ENCODE data around the gene CYSTM1.
"Not testable (repeated sequence)": the region's sequence is repeated elsewhere in the genome, so short reads cannot be mapped to it uniquely, and the experiment has no call there.

CYSTM1 gene

GRCh38 chr5:140147460-140147859 lies 27.5 kb upstream of the CYSTM1 start:
- peaks cover 37% of the 10 kb centered on the region for H4K20me1 ChIP-seq
- no peak overlapping the region for H3K9ac ChIP-seq
- H3K27ac ChIP-seq, result no peak overlapping the region
- H3K27me3 ChIP-seq, result peaks cover 40% of the 10 kb centered on the region
- H3K9me3 ChIP-seq, result no peaks in the 10 kb centered on the region
- no peak overlapping the region for H3K4me3 ChIP-seq
- peaks cover 52% of the 10 kb centered on the region for H3K4me1 ChIP-seq
- no peaks in the 10 kb centered on the region for H3K36me3 ChIP-seq
- H3K4me2 ChIP-seq, result no peak overlapping the region
- TF ChIP-seq Cebpa-rat (IDR thresholded peaks at IDR 0.05), result no peak

DNA sequence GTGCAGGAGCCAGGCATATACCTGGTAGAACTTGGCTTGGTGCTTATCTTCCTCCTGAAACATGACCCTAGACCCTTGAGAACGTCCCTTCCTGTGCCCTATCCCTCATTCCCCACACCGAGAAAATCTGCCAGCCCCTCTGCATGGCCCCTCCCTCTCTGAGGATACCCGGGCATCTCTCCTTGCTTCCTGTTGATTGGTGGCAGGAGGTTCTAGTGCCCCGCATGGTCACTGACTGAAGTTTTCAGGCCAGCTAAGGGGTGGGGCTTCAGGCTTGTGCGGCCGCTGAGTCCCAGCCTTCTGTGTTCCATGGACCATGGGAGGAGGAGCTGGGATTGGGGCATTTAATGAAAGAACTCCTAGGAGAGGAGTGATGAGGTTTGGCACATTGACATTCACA lies 26.5 kb upstream of the CYSTM1 start:
- Histone ChIP-seq H3K36me3 (no peaks in the 10 kb centered on the region), H3K9ac (no peak overlapping the region), H3K9me3 (no peaks in the 10 kb centered on the region), H3K4me1 (peaks cover 62% of the 10 kb centered on the region), H3K27me3 (peaks cover 40% of the 10 kb centered on the region), H3K4me3 (no peak overlapping the region), H3K4me2 (no peak overlapping the region), H4K20me1 (peaks cover 35% of the 10 kb centered on the region), H3K27ac (no peak overlapping the region)
- no peak for TF ChIP-seq Cebpa-rat (IDR thresholded peaks at IDR 0.05)

- H3K27me3 ChIP-seq, result peaks cover 36% of the 10 kb centered on the region
- peaks cover 27% of the 10 kb centered on the region for H4K20me1 ChIP-seq
- peaks cover 69% of the 10 kb centered on the region for H3K4me1 ChIP-seq
- TF ChIP-seq Cebpa-rat (IDR thresholded peaks at IDR 0.05), result no peak
- H3K4me2 ChIP-seq, result no peak overlapping the region
- H3K9me3 ChIP-seq, result no peaks in the 10 kb centered on the region
- no peak overlapping the region for H3K9ac ChIP-seq
- no peak overlapping the region for H3K27ac ChIP-seq
- H3K36me3 ChIP-seq, result no peaks in the 10 kb centered on the region
- no peak overlapping the region for H3K4me3 ChIP-seq
These were observed 24.8 kb upstream of the CYSTM1 start for GRCh38 chr5:140150201-140150600.

DNA sequence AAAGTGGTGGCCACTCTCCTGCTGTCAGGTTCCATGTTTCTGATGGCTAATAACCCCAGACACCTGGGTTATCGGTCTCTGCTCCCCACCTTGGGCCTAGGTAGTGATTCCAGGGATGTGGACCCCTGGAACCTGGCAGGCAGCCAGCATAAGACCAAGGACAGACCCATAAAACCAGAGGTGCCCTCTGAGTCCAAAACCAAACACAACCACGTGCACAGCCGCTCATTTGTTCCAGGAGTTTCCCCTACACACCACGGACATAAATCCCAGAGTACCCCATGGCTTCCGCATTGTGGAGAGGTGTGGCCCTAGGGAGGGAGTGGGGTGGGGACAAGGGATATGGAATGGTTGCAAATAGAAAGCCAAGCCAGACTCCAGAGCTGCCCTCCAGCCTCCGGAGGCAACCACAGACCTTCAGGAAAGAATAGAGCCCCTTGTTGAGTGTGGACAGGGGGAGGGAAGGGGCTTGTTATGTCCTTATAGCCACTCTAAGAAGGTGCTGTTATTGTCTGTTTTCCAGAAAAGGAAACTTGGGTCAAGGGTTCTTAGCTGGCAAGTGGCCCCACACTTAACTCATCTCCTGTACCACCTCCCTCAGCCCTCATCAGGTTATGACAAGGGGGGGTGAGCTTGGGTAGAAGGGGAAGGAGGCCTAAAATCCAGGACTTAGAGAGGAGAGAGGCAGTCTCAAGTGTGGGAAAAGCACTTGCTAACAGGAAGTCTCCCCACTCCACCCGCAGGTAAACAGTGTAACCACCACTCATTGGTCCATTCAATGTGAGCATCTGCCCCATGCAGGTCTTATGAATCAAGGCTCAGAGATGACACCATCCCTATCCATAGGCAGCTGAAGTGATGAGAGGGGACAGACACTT lies 23.6 kb upstream of the CYSTM1 start:
- no peak overlapping the region for H3K4me3 ChIP-seq
- TF ChIP-seq Cebpa-rat (IDR thresholded peaks at IDR 0.05), result no peak
- H3K9ac ChIP-seq, result no peak overlapping the region
- H3K9me3 ChIP-seq, result no peaks in the 10 kb centered on the region
- peaks cover 69% of the 10 kb centered on the region for H3K4me1 ChIP-seq
- peaks cover 24% of the 10 kb centered on the region for H3K27me3 ChIP-seq
- peak overlapping the region; percentile 97 for H3K4me2 ChIP-seq
- peaks cover 16% of the 10 kb centered on the region for H4K20me1 ChIP-seq
- H3K36me3 ChIP-seq, result no peaks in the 10 kb centered on the region
- H3K27ac ChIP-seq, result peak overlapping the region; percentile 87; the same call in 1 of the 2 replicates

GRCh38 chr5:140152022-140152999 lies 22.7 kb upstream of the CYSTM1 start:
- Histone ChIP-seq H3K9me3 (no peaks in the 10 kb centered on the region), H3K4me1 (peaks cover 73% of the 10 kb centered on the region), H3K27ac (peak overlapping the region; percentile 87), H3K9ac (peak overlapping the region; percentile 70; the same call in 1 of the 2 replicates), H4K20me1 (0 out of 2 replicates have a peak, but pooled peaks cover 7% of the 10 kb centered on the region), H3K4me3 (peak overlapping the region; percentile 47), H3K4me2 (peak overlapping the region; percentile 97), H3K36me3 (no peaks in the 10 kb centered on the region), H3K27me3 (peaks cover 15% of the 10 kb centered on the region)
- no peak; the same call in 1 of the 2 replicates for TF ChIP-seq Cebpa-rat (IDR thresholded peaks at IDR 0.05)

DNA sequence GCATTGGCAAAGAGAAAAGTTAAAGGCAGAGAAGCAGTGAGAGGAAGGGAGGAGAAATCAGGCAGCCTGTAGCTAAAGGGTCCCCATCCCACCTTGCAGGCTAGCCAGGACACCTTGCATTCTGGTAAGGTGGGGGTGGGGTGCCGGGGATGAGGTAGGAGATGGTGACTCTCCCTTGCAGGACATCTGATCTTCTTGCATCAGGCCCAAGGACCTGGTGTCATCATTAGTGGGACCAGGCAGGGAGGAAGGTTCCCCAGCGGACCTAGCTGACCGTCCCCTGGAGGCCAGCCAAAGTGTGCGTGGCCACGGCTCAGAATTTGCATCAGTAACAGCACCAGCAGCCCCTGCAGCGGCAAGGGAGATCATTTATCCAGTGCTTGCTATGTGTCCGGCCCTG lies 21.7 kb upstream of the CYSTM1 start:
- peak overlapping the region; percentile 42; the same call in 1 of the 2 replicates for H3K9ac ChIP-seq
- TF ChIP-seq Cebpa-rat (IDR thresholded peaks at IDR 0.05), result no peak
- H4K20me1 ChIP-seq, result no peaks in the 10 kb centered on the region
- H3K4me3 ChIP-seq, result peak overlapping the region; percentile 47
- no peaks in the 10 kb centered on the region for H3K36me3 ChIP-seq
- peak overlapping the region; percentile 97 for H3K4me2 ChIP-seq
- H3K27ac ChIP-seq, result peak overlapping the region; percentile 87
- peaks cover 73% of the 10 kb centered on the region for H3K4me1 ChIP-seq
- no peaks in the 10 kb centered on the region for H3K9me3 ChIP-seq
- peaks cover 5% of the 10 kb centered on the region for H3K27me3 ChIP-seq

DNA sequence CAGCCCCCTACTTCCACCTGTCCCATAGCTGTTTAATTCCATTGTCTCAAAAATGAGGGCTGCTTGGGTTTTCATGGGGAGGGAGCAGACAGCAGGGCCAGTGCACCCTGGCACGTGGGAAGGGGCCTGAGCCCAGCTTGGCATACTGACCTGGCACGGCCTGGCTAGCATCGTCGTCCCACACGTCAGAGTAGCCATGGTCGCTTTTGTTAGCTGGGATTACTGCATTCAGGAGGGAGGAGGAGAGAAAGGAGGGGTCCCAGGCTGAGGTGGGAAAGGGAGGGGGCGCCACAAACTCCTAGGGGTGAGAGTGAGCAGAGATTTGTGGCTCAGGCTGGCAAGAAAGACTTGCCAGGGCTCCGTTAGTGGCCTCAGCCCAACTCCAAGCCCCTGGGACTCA lies 21.1 kb upstream of the CYSTM1 start:
- Histone ChIP-seq H3K4me2 (peak overlapping the region; percentile 97), H3K27me3 (no peaks in the 10 kb centered on the region; the same call in 1 of the 2 replicates), H3K9me3 (no peaks in the 10 kb centered on the region), H3K36me3 (no peaks in the 10 kb centered on the region), H4K20me1 (no peaks in the 10 kb centered on the region), H3K9ac (peak overlapping the region; percentile 42; the same call in 1 of the 2 replicates), H3K4me1 (peaks cover 73% of the 10 kb centered on the region), H3K27ac (peak overlapping the region; percentile 87), H3K4me3 (peak overlapping the region; percentile 47; the same call in 1 of the 2 replicates)
- TF ChIP-seq Cebpa-rat (IDR thresholded peaks at IDR 0.05), result no peak

DNA sequence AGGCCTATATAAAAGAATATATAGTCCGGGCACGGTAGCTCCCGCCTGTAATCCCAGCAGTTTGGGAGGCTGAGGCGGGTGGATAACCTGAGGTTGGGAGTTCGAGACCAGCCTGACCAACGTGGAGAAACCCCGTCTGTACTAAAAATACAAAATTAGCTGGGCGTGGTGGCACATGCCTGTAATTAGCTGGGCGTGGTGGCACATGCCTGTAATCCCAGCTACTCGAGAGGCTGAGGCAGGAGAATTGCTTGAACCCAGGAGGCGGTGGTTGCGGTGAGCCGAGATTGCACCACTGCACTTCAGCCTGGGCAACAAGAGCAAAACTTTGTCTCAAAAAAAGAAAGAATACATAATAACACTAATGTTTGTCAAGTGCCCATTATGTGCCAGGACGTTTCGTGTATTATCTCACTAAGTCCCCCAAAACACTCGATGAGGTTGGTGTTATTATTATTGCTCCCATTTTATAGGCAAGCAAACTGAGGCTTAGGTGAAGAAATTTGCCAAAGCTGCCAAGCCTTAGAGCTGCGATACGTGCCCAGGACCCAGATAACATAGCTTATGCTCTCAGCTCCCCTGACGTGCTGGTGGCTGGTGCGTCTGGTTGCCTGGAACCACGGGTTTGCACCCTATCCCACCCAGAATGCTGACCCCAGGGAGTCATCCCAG lies 20.1 kb upstream of the CYSTM1 start:
- not testable (repeated sequence) for H4K20me1 ChIP-seq, H3K27me3 ChIP-seq, H3K36me3 ChIP-seq, H3K4me3 ChIP-seq, H3K9me3 ChIP-seq
- Histone ChIP-seq H3K27ac (peak overlapping the region; percentile 87; the same call in 1 of the 2 replicates), H3K4me2 (peak overlapping the region; percentile 97), H3K9ac (peak overlapping the region; percentile 42; the same call in 1 of the 2 replicates), H3K4me1 (peaks cover 67% of the 10 kb centered on the region)
